Effector memory CD4-positive, alpha-beta T cell (primary cell): Measurements from ENCODE around the gene GALNT3.

Experiments used
- DNase-seq, 3 donors: peaks; one replicate each; pipeline ENCODE4 v3.0.0-alpha.2; 2020
- H3K27ac ChIP-seq: 2 replicates; pipeline ENCODE4 v1.7.0; 2013; ENCODE audit warnings: mild to moderate bottlenecking, low read length, moderate library complexity; ENCODE audit not compliant: insufficient read depth, poor library complexity, severe bottlenecking
- H3K27me3 ChIP-seq: replicated peaks from 2 replicates; pipeline ENCODE4 v1.7.0; 2013; ENCODE audit warnings: mild to moderate bottlenecking, low read length; ENCODE audit not compliant: insufficient read depth, control insufficient read depth, poor library complexity, severe bottlenecking
- H3K36me3 ChIP-seq: 2 replicates; pipeline ENCODE4 v1.7.0; 2013; ENCODE audit warnings: mild to moderate bottlenecking, low read length, moderate library complexity; ENCODE audit not compliant: control insufficient read depth, insufficient read depth
- H3K4me1 ChIP-seq: 2 replicates; pipeline ENCODE4 v1.7.0; 2013; ENCODE audit warnings: low read length, mild to moderate bottlenecking; ENCODE audit not compliant: control insufficient read depth, insufficient read depth, poor library complexity, severe bottlenecking
- H3K4me3 ChIP-seq: 2 replicates; pipeline ENCODE4 v1.7.0; 2013; ENCODE audit warnings: low read length, low read depth, mild to moderate bottlenecking; ENCODE audit not compliant: insufficient read depth, poor library complexity, severe bottlenecking
- H3K9me3 ChIP-seq: 2 replicates; pipeline ENCODE4 v1.7.0; 2013; ENCODE audit warnings: mild to moderate bottlenecking, low read length, moderate library complexity; ENCODE audit not compliant: control insufficient read depth

GALNT3 gene

GRCh38 chr2:165825041-165825440 is 31.0 kb upstream of the GALNT3 start:
- Histone ChIP-seq H3K4me3 (no peak overlapping the region), H3K27ac (no peak overlapping the region), H3K4me1 (no peaks in the 10 kb centered on the region), H3K36me3 (no peaks in the 10 kb centered on the region), H3K9me3 (no peaks in the 10 kb centered on the region), H3K27me3 (no peaks in the 10 kb centered on the region)
- DNase-seq: no peak

- Histone ChIP-seq H3K27ac (no peak overlapping the region), H3K9me3 (no peaks in the 10 kb centered on the region), H3K27me3 (no peaks in the 10 kb centered on the region), H3K4me1 (no peaks in the 10 kb centered on the region), H3K4me3 (no peak overlapping the region), H3K36me3 (no peaks in the 10 kb centered on the region)
- no peak for DNase-seq
Measured at GRCh38 chr2:165820296-165820695, 26.2 kb upstream of the GALNT3 start.

- Histone ChIP-seq H3K27me3 (no peaks in the 10 kb centered on the region), H3K4me1 (no peaks in the 10 kb centered on the region), H3K27ac (no peak overlapping the region), H3K9me3 (no peaks in the 10 kb centered on the region), H3K36me3 (no peaks in the 10 kb centered on the region), H3K4me3 (no peak overlapping the region)
- DNase-seq: no peak
Measured at GRCh38 chr2:165818920-165819319, 24.9 kb upstream of the GALNT3 start.

GRCh38 chr2:165815299-165816141 is 21.5 kb upstream of the GALNT3 start:
- no peak overlapping the region for H3K4me3 ChIP-seq

GRCh38 chr2:165814473-165814872 is 20.4 kb upstream of the GALNT3 start:
- Histone ChIP-seq H3K27ac (no peak overlapping the region), H3K27me3 (no peaks in the 10 kb centered on the region), H3K4me3 (no peak overlapping the region), H3K36me3 (no peaks in the 10 kb centered on the region), H3K9me3 (no peaks in the 10 kb centered on the region), H3K4me1 (no peaks in the 10 kb centered on the region)
- DNase-seq: no peak

More at GRCh38 chr2:165815299-165816141, 21.5 kb upstream of the GALNT3 start:
- no peak overlapping the region for H3K27ac ChIP-seq
- H3K36me3 ChIP-seq: no peaks in the 10 kb centered on the region
- H3K27me3 ChIP-seq: no peaks in the 10 kb centered on the region
- no peaks in the 10 kb centered on the region for H3K9me3 ChIP-seq
- H3K4me1 ChIP-seq: no peaks in the 10 kb centered on the region
- no peak for DNase-seq

GRCh38 chr2:165811592-165812370 is 17.7 kb upstream of the GALNT3 start:
- Histone ChIP-seq H3K9me3 (no peaks in the 10 kb centered on the region), H3K4me3 (no peak overlapping the region), H3K27me3 (no peaks in the 10 kb centered on the region), H3K27ac (no peak overlapping the region), H3K36me3 (no peaks in the 10 kb centered on the region), H3K4me1 (no peaks in the 10 kb centered on the region)
- no peak for DNase-seq

- DNase-seq: no peak
- Histone ChIP-seq H3K36me3 (no peaks in the 10 kb centered on the region), H3K4me3 (no peak overlapping the region), H3K27ac (no peak overlapping the region), H3K9me3 (no peaks in the 10 kb centered on the region), H3K27me3 (no peaks in the 10 kb centered on the region), H3K4me1 (no peaks in the 10 kb centered on the region)
Measured at GRCh38 chr2:165810418-165810817, 16.4 kb upstream of the GALNT3 start.

- no peaks in the 10 kb centered on the region for H3K9me3 ChIP-seq
- H3K27ac ChIP-seq: no peak overlapping the region
- H3K36me3 ChIP-seq: no peaks in the 10 kb centered on the region
- H3K4me3 ChIP-seq: no peak overlapping the region
- no peaks in the 10 kb centered on the region for H3K4me1 ChIP-seq
- H3K27me3 ChIP-seq: no peaks in the 10 kb centered on the region
- no peak for DNase-seq
Measured at GRCh38 chr2:165804719-165805118, 10.7 kb upstream of the GALNT3 start.

GRCh38 chr2:165803123-165803760 is 9.2 kb upstream of the GALNT3 start:
- DNase-seq: no peak
- H3K4me1 ChIP-seq: no peaks in the 10 kb centered on the region
- H3K27ac ChIP-seq: no peak overlapping the region
- no peaks in the 10 kb centered on the region for H3K9me3 ChIP-seq
- H3K36me3 ChIP-seq: no peaks in the 10 kb centered on the region
- no peak overlapping the region for H3K4me3 ChIP-seq
- H3K27me3 ChIP-seq: no peaks in the 10 kb centered on the region

- no peaks in the 10 kb centered on the region for H3K27me3 ChIP-seq
- DNase-seq: no peak
Measured at GRCh38 chr2:165801176-165801575, 7.1 kb upstream of the GALNT3 start.

More at GRCh38 chr2:165801176-165801575, 7.1 kb upstream of the GALNT3 start:
- Histone ChIP-seq H3K4me1 (no peaks in the 10 kb centered on the region), H3K4me3 (no peak overlapping the region), H3K9me3 (no peaks in the 10 kb centered on the region), H3K36me3 (no peaks in the 10 kb centered on the region), H3K27ac (no peak overlapping the region)
